Endothelial cell of umbilical vein (primary cell): Measurements from ENCODE around the gene SLC30A7. TPM values are rescaled to one million over a fixed set of nuclear protein-coding genes. Genes with fewer than 3 reads are reported as not detected.

ENCODE experiments used
- BruUV-seq: library from RNA; stranded (reverse); fragments of 400-500 nt; replicated peaks from 2 replicates; lab custom pipeline; 2021; lab: Mats Ljungman, UMichigan
- CTCF ChIA-PET: fragments of 300-600, 350-600 bp; sonication (Branson Sonifier 250); formaldehyde crosslinking; loops from one replicate; lab custom pipeline; 2021; ENCODE audit warnings: antibody characterized with exemption, inconsistent platforms; lab: Charles Lee
- POLR2A ChIA-PET: fragments of 300-600, 350-600 bp; sonication (Branson Sonifier 250); formaldehyde crosslinking; loops from one replicate; lab custom pipeline; 2021; ENCODE audit warnings: antibody characterized with exemption, inconsistent platforms; lab: Charles Lee
- DNase-seq: peaks from one replicate; pipeline ENCODE4 v3.0.0-alpha.2; 2011; ENCODE audit warnings: low read depth, low spot score
- FAIRE-seq: peaks from 2 replicates; lab custom pipeline; 2011; peaks lifted over from hg19 to GRCh38; lab: Jason Lieb, UNC
- H2AFZ ChIP-seq: 2 replicates; pipeline ENCODE4 v1.6.0; 2012; ENCODE audit warnings: low read depth, low read length, control low read depth, inconsistent platforms
- H3K27ac ChIP-seq: 2 replicates; pipeline ENCODE4 v1.5.1; 2011; ENCODE audit warnings: low read depth, mild to moderate bottlenecking, control low read depth, low read length, moderate library complexity; ENCODE audit not compliant: insufficient read depth
- H3K27me3 ChIP-seq, 2 experiments: 2 replicates each; pipeline versions ENCODE4 v1.6.0 to v1.6.1; 2011; ENCODE audit warnings: low read length in 2 of 2, mixed read lengths in 1 of 2; ENCODE audit not compliant: control insufficient read depth in 2 of 2, insufficient read depth in 2 of 2
- H3K36me3 ChIP-seq, 2 experiments: 2 replicates in 1 of 2; 3 replicates in 1 of 2; pipeline ENCODE4 v1.5.1; 2011; ENCODE audit warnings: low read length in 2 of 2, mild to moderate bottlenecking in 1 of 2, moderate library complexity in 1 of 2; ENCODE audit not compliant: control insufficient read depth in 2 of 2, insufficient read depth in 2 of 2; ENCODE audit errors: extremely low read depth in 1 of 2
- H3K4me1 ChIP-seq: 3 replicates; pipeline ENCODE4 v1.5.1; 2011; ENCODE audit warnings: mild to moderate bottlenecking, low read length; ENCODE audit not compliant: control insufficient read depth, insufficient read depth; ENCODE audit errors: extremely low read depth
- H3K4me2 ChIP-seq: 2 replicates; pipeline ENCODE4 v1.6.1; 2011; ENCODE audit warnings: low read length, control low read depth, mixed read lengths; ENCODE audit not compliant: insufficient read depth
- H3K4me3 ChIP-seq, 3 experiments: fragments of 200-600 bp in 1 of 3; sonication (generic), shearing (Covaris generic) in 1 of 3; replicated peaks in 1 of 3; 2 replicates each; pipeline ENCODE4 v1.5.1; 2011 to 2016; ENCODE audit warnings: control low read depth in 3 of 3, low read length in 3 of 3, mild to moderate bottlenecking in 2 of 3, inconsistent platforms in 1 of 3, low read depth in 1 of 3, moderate library complexity in 1 of 3; ENCODE audit not compliant: insufficient read depth in 1 of 3
- H3K79me2 ChIP-seq: 2 replicates; pipeline ENCODE4 v1.6.0; 2012; ENCODE audit warnings: low read length, inconsistent platforms; ENCODE audit not compliant: control insufficient read depth, insufficient read depth
- H3K9ac ChIP-seq: replicated peaks from 2 replicates; pipeline ENCODE3; 2011; ENCODE audit warnings: low read length, control low read depth; ENCODE audit not compliant: insufficient read depth; ENCODE audit errors: extremely low read depth
- H3K9me1 ChIP-seq: replicated peaks from 3 replicates; pipeline ENCODE4 v1.6.0; 2011; ENCODE audit warnings: mild to moderate bottlenecking, low read length; ENCODE audit not compliant: control insufficient read depth, insufficient read depth; ENCODE audit errors: extremely low read depth
- H3K9me3 ChIP-seq: replicated peaks from 2 replicates; pipeline ENCODE4 v1.5.1; 2012; ENCODE audit warnings: low read length, inconsistent platforms; ENCODE audit not compliant: control insufficient read depth, insufficient read depth
- H4K20me1 ChIP-seq: replicated peaks from 2 replicates; pipeline ENCODE3; 2011; ENCODE audit warnings: mild to moderate bottlenecking, low read length; ENCODE audit not compliant: control insufficient read depth, insufficient read depth; ENCODE audit errors: extremely low read depth
- CTCF ChIP-seq, 2 donors: IDR thresholded peaks; 1 replicate in 1 of 2; 2 replicates in 1 of 2; pipeline ENCODE4 v1.5.1; 2011; ENCODE audit warnings: low read length in 2 of 2, mild to moderate bottlenecking in 2 of 2, moderate library complexity in 2 of 2, control low read depth in 1 of 2, inconsistent platforms in 1 of 2, low read depth in 1 of 2; ENCODE audit not compliant: insufficient read depth in 1 of 2; ENCODE audit errors: extremely low read depth in 1 of 2
- EZH2 ChIP-seq: IDR thresholded peaks from 2 replicates; pipeline ENCODE4 v1.6.1; 2012; ENCODE audit warnings: borderline replicate concordance, low read depth, mild to moderate bottlenecking, moderate library complexity, low read length, inconsistent platforms; ENCODE audit not compliant: severe bottlenecking
- FOS ChIP-seq: IDR thresholded peaks from 2 replicates; pipeline ENCODE4 v1.6.1; 2011; ENCODE audit warnings: mild to moderate bottlenecking, low read length, moderate library complexity, borderline replicate concordance; ENCODE audit not compliant: insufficient read depth
- GATA2 ChIP-seq: IDR thresholded peaks from 2 replicates; pipeline ENCODE4 v1.7.0; 2011; ENCODE audit warnings: low read depth, mild to moderate bottlenecking, moderate library complexity, mixed read lengths, low read length; ENCODE audit not compliant: insufficient read length, insufficient read depth
- JUN ChIP-seq: IDR thresholded peaks from 2 replicates; pipeline ENCODE4 v1.6.1; 2011; ENCODE audit warnings: borderline replicate concordance, low read depth; ENCODE audit not compliant: insufficient read length, insufficient read depth
- MAX ChIP-seq: IDR thresholded peaks from 2 replicates; pipeline ENCODE4 v1.6.1; 2011; ENCODE audit not compliant: insufficient read depth, insufficient read length
- MYC ChIP-seq: IDR thresholded peaks from one replicate; pipeline ENCODE4 v1.6.1; 2011; ENCODE audit warnings: mild to moderate bottlenecking, low read depth, low read length
- POLR2A ChIP-seq: IDR thresholded peaks from 2 replicates; pipeline ENCODE4 v1.6.1; 2012; ENCODE audit warnings: low read depth, mild to moderate bottlenecking, control low read depth, low read length
- POLR2AphosphoS5 ChIP-seq: IDR thresholded peaks from 2 replicates; pipeline ENCODE4 v1.6.1; 2012; ENCODE audit warnings: low read depth, mild to moderate bottlenecking, control low read depth, low read length, moderate library complexity; ENCODE audit not compliant: insufficient read depth
- dilution Hi-C: fragments of 300-500 bp; cut with MboI; formaldehyde crosslinking; loops from one replicate; pipeline ENCODE4 v1.15.0; 2019; ENCODE audit warnings: low sequenced_read_pairs; ENCODE audit not compliant: extremely low pct_ligation_motif_present
- intact Hi-C: fragments of 100-400 bp; cut with micrococcal nuclease; formaldehyde crosslinking; loops from one replicate; pipeline ENCODE4 v1.10.0; 2022
- polyA plus RNA-seq, 4 experiments: library from polyadenylated mRNA; depleted of rRNA in 3 of 4; stranded (reverse) in 3 of 4; unstranded in 1 of 4; fragments of >200 nt; gene quantifications; 2 replicates each; pipeline versions ENCODE4 v1.2.1 to v1.2.3, GENCODE V29; 2011 to 2012; ENCODE audit warnings: missing spikeins in 1 of 4
- total RNA-seq: library from RNA; stranded (reverse); gene quantifications from 2 replicates; pipeline ENCODE4 v1.2.3, GENCODE V29; 2021

The SLC30A7 gene
- total and polyA plus RNA-seq, 2 donors (not counting 3 experiments of a cell fraction or from before 2014, with no cell fraction given): 9.3 to 38.6 TPM

- no peaks in the 10 kb centered on the region for H3K36me3 ChIP-seq
- H3K9me1 ChIP-seq: no peaks in the 10 kb centered on the region
- no peaks in the 10 kb centered on the region for H4K20me1 ChIP-seq
- CTCF ChIA-PET: interaction anchor here (1.4 to 2.3 kb wide), 3 partner anchors 9 to 285 kb away, joined by 3 to 6 read pairs (median 4); no protein-coding TSS in a partner anchor
- H2AFZ ChIP-seq: no peak overlapping the region
- no peak overlapping the region for H3K9ac ChIP-seq
- H3K4me2 ChIP-seq: no peak overlapping the region
- no peaks in the 10 kb centered on the region for H3K27me3 ChIP-seq
- FAIRE-seq: no peak
- POLR2A ChIA-PET: no interaction called here
- H3K4me3 ChIP-seq: no peak overlapping the region
- DNase-seq: no peak
- H3K9me3 ChIP-seq: no peaks in the 10 kb centered on the region
- dilution Hi-C loops (no loop called here), intact Hi-C loops (no loop called here)
- no TSS peak for BruUV-seq
- peaks cover 38% of the 10 kb centered on the region for H3K4me1 ChIP-seq
- H3K79me2 ChIP-seq: no peaks in the 10 kb centered on the region
- TF ChIP-seq CTCF (IDR thresholded peaks at IDR 0.05; ENCODE audit: extremely low read depth in 1 of 2, insufficient read depth in 1 of 2, low read depth in 1 of 2, low read length in 2 of 2): no peak
- TF ChIP-seq EZH2: no peak
- no peak for TF ChIP-seq POLR2AphosphoS5
- TF ChIP-seq POLR2A: no peak
- TF ChIP-seq JUN: no peak
- TF ChIP-seq FOS: no peak
- no peak overlapping the region for H3K27ac ChIP-seq
Measured at GRCh38 chr1:101004061-101004460, 108.2 kb downstream of the SLC30A7 start.

GRCh38 chr1:101004670-101005069 lies 108.8 kb downstream of the SLC30A7 start:
- no peaks in the 10 kb centered on the region for H3K79me2 ChIP-seq
- no TSS peak for BruUV-seq
- H4K20me1 ChIP-seq: no peaks in the 10 kb centered on the region
- H2AFZ ChIP-seq: no peak overlapping the region
- DNase-seq (no peak), FAIRE-seq (no peak)
- intact Hi-C loops (loop anchor here (5.0 kb wide), 2 partner anchors 82 to 158 kb away; no protein-coding TSS in a partner anchor), dilution Hi-C loops (no loop called here)
- H3K9ac ChIP-seq: no peak overlapping the region
- no peaks in the 10 kb centered on the region for H3K9me3 ChIP-seq
- CTCF ChIA-PET: interaction anchor here (1.4 to 2.3 kb wide), 3 partner anchors 8 to 284 kb away, joined by 3 to 6 read pairs (median 4); no protein-coding TSS in a partner anchor
- H3K27me3 ChIP-seq: no peaks in the 10 kb centered on the region
- H3K4me1 ChIP-seq: peaks cover 38% of the 10 kb centered on the region
- no peaks in the 10 kb centered on the region for H3K9me1 ChIP-seq
- POLR2A ChIA-PET: no interaction called here
- no peak overlapping the region for H3K4me3 ChIP-seq
- no peaks in the 10 kb centered on the region for H3K36me3 ChIP-seq
- TF ChIP-seq FOS: no peak
- no peak for TF ChIP-seq EZH2
- no peak for TF ChIP-seq MAX
- no peak for TF ChIP-seq MYC
- no peak for TF ChIP-seq JUN
- no peak for TF ChIP-seq POLR2AphosphoS5
- no peak for TF ChIP-seq POLR2A
- TF ChIP-seq CTCF (IDR thresholded peaks at IDR 0.05; ENCODE audit: extremely low read depth in 1 of 2, insufficient read depth in 1 of 2, low read depth in 1 of 2, low read length in 2 of 2): no peak
- no peak for TF ChIP-seq GATA2
- no peak overlapping the region for H3K27ac ChIP-seq
- H3K4me2 ChIP-seq: no peak overlapping the region
